Epithelial cell of esophagus (primary cell): ENCODE measurements around the gene ARHGEF39.
A peak's percentile ranks its signal among the peaks of the same experiment; 100 is the strongest.

ENCODE experiments used
- DNase-seq: peaks from one replicate; pipeline ENCODE4 v3.0.0; 2010; ENCODE audit warnings: low read depth
- H3K4me3 ChIP-seq: 2 replicates; pipeline ENCODE4 v1.5.1; 2011; ENCODE audit warnings: mild to moderate bottlenecking, low read length, control low read depth
- TF ChIP-seq, protein P1 (sequence below): IDR thresholded peaks from 2 replicates; pipeline ENCODE4 v1.5.1; 2011; ENCODE audit warnings: low read depth, mild to moderate bottlenecking, low read length, control low read depth, inconsistent platforms; ENCODE audit not compliant: insufficient read depth; ENCODE audit errors: missing control alignments

Gene ARHGEF39

DNA sequence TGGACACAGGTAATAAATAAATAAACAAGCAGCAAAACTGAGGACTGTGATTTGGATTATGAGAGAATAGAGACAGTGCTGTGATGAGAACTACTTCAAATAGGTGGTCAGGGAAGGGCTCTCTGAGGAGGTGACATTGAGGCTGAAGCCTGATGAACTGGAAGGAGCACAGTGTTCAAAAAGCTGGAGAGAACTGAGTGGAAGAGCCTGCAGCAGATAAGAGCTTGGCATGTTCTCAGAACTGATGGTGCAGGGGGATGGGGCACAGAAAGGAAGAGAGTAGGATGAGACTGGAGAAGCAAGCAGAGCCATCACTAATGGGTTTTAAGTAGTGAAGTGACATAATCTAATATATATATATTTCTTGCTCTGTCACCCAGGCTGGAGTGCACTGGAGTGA is 35.9 kb upstream of the ARHGEF39 start:
- DNase-seq: no peak
- H3K4me3 ChIP-seq: no peak overlapping the region
- TF ChIP-seq, protein P1, sequence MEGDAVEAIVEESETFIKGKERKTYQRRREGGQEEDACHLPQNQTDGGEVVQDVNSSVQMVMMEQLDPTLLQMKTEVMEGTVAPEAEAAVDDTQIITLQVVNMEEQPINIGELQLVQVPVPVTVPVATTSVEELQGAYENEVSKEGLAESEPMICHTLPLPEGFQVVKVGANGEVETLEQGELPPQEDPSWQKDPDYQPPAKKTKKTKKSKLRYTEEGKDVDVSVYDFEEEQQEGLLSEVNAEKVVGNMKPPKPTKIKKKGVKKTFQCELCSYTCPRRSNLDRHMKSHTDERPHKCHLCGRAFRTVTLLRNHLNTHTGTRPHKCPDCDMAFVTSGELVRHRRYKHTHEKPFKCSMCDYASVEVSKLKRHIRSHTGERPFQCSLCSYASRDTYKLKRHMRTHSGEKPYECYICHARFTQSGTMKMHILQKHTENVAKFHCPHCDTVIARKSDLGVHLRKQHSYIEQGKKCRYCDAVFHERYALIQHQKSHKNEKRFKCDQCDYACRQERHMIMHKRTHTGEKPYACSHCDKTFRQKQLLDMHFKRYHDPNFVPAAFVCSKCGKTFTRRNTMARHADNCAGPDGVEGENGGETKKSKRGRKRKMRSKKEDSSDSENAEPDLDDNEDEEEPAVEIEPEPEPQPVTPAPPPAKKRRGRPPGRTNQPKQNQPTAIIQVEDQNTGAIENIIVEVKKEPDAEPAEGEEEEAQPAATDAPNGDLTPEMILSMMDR: no peak

DNA sequence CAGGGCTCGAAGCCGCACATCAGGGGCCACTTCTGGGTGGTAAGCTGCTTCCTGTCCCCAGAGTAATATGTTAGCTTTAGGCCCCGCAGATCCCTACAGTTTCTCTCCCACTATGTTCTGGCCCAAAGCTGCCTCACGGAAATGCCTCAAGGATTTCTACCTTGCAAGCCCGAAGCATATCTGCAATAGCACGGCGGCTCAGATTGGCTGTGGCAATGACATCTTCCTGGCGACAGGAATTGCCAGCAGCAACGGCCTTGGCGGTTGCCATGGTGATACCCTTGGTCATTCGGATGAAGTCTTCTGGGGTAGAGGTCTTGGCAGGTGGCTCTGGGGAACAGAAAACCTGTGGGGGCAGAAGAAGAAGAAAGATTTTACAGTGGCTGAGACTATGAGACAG is 35.0 kb upstream of the ARHGEF39 start:
- no peak for DNase-seq
- H3K4me3 ChIP-seq: no peak overlapping the region
- TF ChIP-seq, protein P1: no peak

DNA sequence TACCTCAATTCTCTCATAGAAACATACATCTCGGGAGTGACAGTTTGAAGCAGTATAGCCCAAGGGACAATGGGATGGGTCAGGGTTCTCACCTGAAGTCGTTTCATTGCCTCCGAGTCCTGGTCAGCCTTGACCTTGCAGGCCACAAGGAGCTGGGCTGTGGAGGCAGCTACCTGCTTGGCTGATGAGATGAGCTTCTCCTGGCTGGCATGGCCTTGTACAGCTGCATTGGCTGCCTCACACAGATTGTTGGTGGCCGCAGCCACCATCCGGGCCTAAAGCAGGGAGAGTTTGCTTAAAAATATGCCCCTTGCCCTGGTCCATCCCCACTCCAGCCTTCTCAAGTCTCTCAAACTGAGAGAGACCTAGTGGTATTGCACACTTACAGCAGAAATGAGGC is 33.2 kb upstream of the ARHGEF39 start:
- TF ChIP-seq, protein P1: no peak
- no peak for DNase-seq

DNA sequence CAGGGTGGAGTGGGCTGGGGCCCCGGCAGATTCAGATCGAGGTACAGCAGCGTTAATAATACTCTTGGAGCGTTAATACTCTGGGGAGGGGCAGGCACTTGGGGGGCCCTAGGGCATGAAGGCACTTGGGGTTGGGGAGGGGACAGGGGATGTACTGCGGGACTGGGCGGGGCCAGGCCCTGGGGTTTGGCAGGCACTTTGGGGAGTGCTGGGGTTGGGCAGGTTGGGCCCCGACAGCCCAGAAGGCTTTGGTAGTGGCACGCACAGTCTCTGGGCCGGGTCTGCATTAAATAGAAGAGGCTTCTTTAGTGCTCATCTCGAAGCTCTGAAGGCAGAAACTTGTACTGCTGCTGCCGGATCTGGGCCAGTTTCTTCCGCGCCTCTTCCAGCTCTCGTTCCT is 32.5 kb upstream of the ARHGEF39 start:
- H3K4me3 ChIP-seq: no peak overlapping the region
- DNase-seq: no peak
- TF ChIP-seq, protein P1: no peak

More for the DNA sequence above, 33.2 kb upstream of the ARHGEF39 start:
- no peak overlapping the region for H3K4me3 ChIP-seq

DNA sequence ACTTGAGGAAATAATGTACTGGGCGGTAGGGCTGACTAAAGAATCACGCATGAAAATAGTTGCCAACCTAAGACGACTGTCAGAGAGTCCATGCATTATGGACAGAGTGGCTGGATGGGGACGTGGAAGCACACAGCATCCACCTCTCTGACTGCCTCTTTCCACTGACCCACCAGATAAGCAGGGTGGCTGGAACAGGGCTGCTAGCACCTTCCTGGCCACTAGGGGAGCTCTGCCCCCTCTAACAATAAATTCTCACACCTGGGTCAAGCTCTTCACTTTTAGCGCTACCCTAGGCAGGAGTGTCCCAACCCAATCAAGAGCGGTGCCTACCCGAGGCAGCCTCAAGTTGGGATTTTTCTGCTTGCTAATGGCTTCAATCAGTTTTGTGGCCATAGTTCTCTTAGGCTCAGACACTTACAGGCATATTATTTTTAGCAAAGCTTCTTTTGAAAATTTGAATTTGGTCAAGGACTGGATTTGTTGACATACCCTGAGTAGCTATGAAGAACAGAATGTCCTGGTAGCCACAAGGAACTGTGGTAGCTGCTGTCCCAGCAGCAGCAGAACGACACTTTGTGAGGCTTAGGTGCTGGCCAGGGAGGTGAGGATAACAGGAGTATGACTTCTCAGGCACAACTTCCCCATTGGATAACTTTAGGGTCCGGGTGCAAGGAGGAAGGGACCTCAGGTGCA is 31.7 kb upstream of the ARHGEF39 start:
- peak; percentile 60 for DNase-seq
- TF ChIP-seq, protein P1: peak; percentile 96
- no peak overlapping the region for H3K4me3 ChIP-seq

DNA sequence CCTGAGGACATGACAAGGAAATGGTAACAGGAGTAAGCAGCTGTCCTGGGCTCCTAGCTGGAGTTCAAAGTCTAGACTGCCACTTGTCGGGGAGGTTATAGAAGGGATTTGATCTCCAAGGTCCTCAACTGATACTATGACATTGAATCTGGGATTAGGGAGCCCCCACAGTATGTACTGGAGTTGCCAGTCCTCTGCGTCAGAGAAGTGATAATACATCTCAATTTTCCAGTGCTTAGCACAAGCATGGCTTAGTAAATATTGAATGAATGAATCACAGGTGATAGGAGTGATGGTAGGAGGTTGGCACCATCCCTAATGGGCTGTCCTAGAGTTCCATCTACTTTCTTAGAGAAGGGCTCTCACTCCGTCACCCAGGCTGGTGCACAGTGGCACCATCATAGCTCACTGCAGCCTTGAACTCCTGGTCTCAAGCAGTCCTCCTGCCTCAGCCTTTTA is 31.0 kb upstream of the ARHGEF39 start:
- DNase-seq: no peak
- TF ChIP-seq, protein P1: no peak
- H3K4me3 ChIP-seq: no peak overlapping the region

DNA sequence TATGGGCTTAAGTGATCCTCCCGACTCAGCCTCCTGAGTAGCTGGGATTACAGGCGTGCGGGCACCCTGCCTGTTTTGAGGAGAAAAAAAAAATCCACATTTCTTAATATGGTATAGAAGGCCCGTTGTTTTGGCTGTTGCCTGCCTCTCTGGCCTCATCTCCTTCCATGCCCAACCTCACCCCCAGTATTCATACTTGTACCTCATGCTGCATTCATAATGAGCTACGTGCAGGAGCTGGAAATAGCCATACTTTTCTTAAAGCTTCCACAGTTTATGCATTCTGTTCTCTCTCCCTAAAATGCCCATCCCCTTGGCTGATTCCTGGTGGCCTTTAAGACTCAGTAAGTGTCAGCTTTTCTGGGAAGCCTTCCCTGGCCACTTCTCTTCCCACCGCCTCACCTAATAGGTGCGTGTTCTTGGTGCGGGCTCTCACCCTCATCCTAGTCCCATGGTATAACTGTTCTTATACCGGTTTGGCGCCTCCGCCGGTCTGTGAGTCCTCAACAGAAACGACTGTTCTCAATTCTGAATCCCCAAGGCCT is 26.8 kb upstream of the ARHGEF39 start:
- no peak overlapping the region for H3K4me3 ChIP-seq
- DNase-seq: no peak
- TF ChIP-seq, protein P1: no peak
